HepG2 (cell line): ENCODE data around the gene MRPS11. TPM values are rescaled to one million over a fixed set of nuclear protein-coding genes. Genes with fewer than 3 reads are reported as not detected.

Experiments
- AHR ChIP-seq: IDR thresholded peaks from 2 replicates; pipeline ENCODE4 v1.6.1; 2018; ENCODE audit warnings: missing genetic modification reagents, missing compliant biosample characterization
- ATF3 ChIP-seq: sonication (generic); formaldehyde crosslinking; IDR thresholded peaks from 2 replicates; pipeline ENCODE4 v1.4.0; 2020; ENCODE audit warnings: missing genetic modification reagents
- CBX1 ChIP-seq: IDR thresholded peaks from one replicate; pipeline ENCODE4 v1.6.1; 2016; ENCODE audit warnings: antibody characterized with exemption, low read depth
- CC2D1A ChIP-seq: sonication (generic); formaldehyde crosslinking; IDR thresholded peaks from 2 replicates; pipeline ENCODE4 v1.8.1; 2023; ENCODE audit warnings: mild to moderate bottlenecking, missing genetic modification reagents
- FOSL2 ChIP-seq: sonication (generic); formaldehyde crosslinking; IDR thresholded peaks from 2 replicates; pipeline ENCODE4 v1.4.0; 2020; ENCODE audit warnings: missing genetic modification reagents
- MAX ChIP-seq: IDR thresholded peaks from 2 replicates; pipeline ENCODE4 v1.6.1; 2012; ENCODE audit warnings: inconsistent platforms
- MXD1 ChIP-seq: sonication (generic); formaldehyde crosslinking; IDR thresholded peaks from 2 replicates; pipeline ENCODE4 v1.4.0; 2020; ENCODE audit warnings: mild to moderate bottlenecking, missing genetic modification reagents
- NFE2 ChIP-seq: sonication (generic); formaldehyde crosslinking; IDR thresholded peaks from 2 replicates; pipeline ENCODE4 v1.4.0; 2020; ENCODE audit warnings: missing genetic modification reagents
- NR3C1 ChIP-seq: sonication (generic); formaldehyde crosslinking; IDR thresholded peaks from 2 replicates; pipeline ENCODE4 v1.4.0; 2020; ENCODE audit warnings: missing genetic modification reagents
- PAWR ChIP-seq: sonication (generic); formaldehyde crosslinking; IDR thresholded peaks from 2 replicates; pipeline ENCODE4 v1.4.0; 2020; ENCODE audit warnings: missing genetic modification reagents, mild to moderate bottlenecking, borderline replicate concordance
- PHF8 ChIP-seq: sonication (generic); formaldehyde crosslinking; IDR thresholded peaks from 2 replicates; pipeline ENCODE4 v1.5.0; 2020; ENCODE audit warnings: missing genetic modification reagents
- SNAPC5 ChIP-seq: sonication (generic); formaldehyde crosslinking; IDR thresholded peaks from 2 replicates; pipeline ENCODE4 v1.8.1; 2023; ENCODE audit warnings: mild to moderate bottlenecking, missing genetic modification reagents, borderline replicate concordance
- TAF15 ChIP-seq: fragments of 200-400 bp; formaldehyde crosslinking; IDR thresholded peaks from one replicate; pipeline ENCODE4 v1.6.1; 2018; ENCODE audit warnings: mild to moderate bottlenecking, low read depth, low read length; ENCODE audit not compliant: poor library complexity, severe bottlenecking
- ZBTB1 ChIP-seq: sonication (generic); formaldehyde crosslinking; IDR thresholded peaks from 2 replicates; pipeline ENCODE4 v1.4.0; 2020; ENCODE audit warnings: missing genetic modification reagents, borderline replicate concordance
- ZBTB20 ChIP-seq: sonication (generic); formaldehyde crosslinking; IDR thresholded peaks from 2 replicates; pipeline ENCODE4 v1.8.1; 2023; ENCODE audit warnings: missing genetic modification reagents, low read depth, mild to moderate bottlenecking, borderline replicate concordance
- ZBTB26 ChIP-seq: IDR thresholded peaks from 2 replicates; pipeline ENCODE4 v1.6.1; 2016; ENCODE audit warnings: missing compliant biosample characterization, missing genetic modification reagents, borderline replicate concordance
- ZNF10 ChIP-seq: sonication (generic); formaldehyde crosslinking; IDR thresholded peaks from 2 replicates; pipeline ENCODE4 v1.4.0; 2020; ENCODE audit warnings: mild to moderate bottlenecking, low read depth, missing genetic modification reagents, borderline replicate concordance
- ZNF121 ChIP-seq: sonication (generic); formaldehyde crosslinking; IDR thresholded peaks from 2 replicates; pipeline ENCODE4 v1.5.0; 2020; ENCODE audit warnings: mild to moderate bottlenecking, missing genetic modification reagents
- ZNF207 ChIP-seq: fragments of 450-650 bp; IDR thresholded peaks from 2 replicates; pipeline ENCODE4 v1.6.1; 2016; ENCODE audit warnings: antibody characterized with exemption, borderline replicate concordance
- ZNF3 ChIP-seq: IDR thresholded peaks from 2 replicates; pipeline ENCODE4 v1.7.0; 2017; ENCODE audit warnings: inconsistent platforms
- ZNF589 ChIP-seq: sonication (generic); formaldehyde crosslinking; conservative IDR thresholded peaks from 2 replicates; pipeline ENCODE4 v1.8.0; 2022; ENCODE audit warnings: mild to moderate bottlenecking, moderate library complexity, missing genetic modification reagents
- ZNF605 ChIP-seq: sonication (generic); formaldehyde crosslinking; IDR thresholded peaks from 2 replicates; pipeline ENCODE4 v1.8.0; 2022; ENCODE audit warnings: mild to moderate bottlenecking, missing genetic modification reagents
- ZNF644 ChIP-seq: IDR thresholded peaks from 2 replicates; pipeline ENCODE4 v1.6.1; 2016; ENCODE audit warnings: low read depth
- ZSCAN30 ChIP-seq: sonication (generic); formaldehyde crosslinking; IDR thresholded peaks from 2 replicates; pipeline ENCODE4 v1.5.0; 2020; ENCODE audit warnings: mild to moderate bottlenecking, missing genetic modification reagents
- polyA plus RNA-seq, 8 experiments: library from polyadenylated mRNA; depleted of rRNA in 3 of 8; stranded (reverse) in 7 of 8; unstranded in 1 of 8; fragments of >200 nt; fragmentation: Illumina TruSeq in 4 of 8; extraction: Trizol in 4 of 8; gene quantifications; 2 replicates each; pipeline versions ENCODE4 v1.2.1 to v1.2.3, GENCODE V29; 2011 to 2016; ENCODE audit warnings: low read depth in 4 of 8, missing spikeins in 1 of 8, mixed read lengths in 1 of 8; ENCODE audit not compliant: insufficient read depth in 1 of 8
- total RNA-seq, 5 experiments: library from RNA; depleted of rRNA; stranded (reverse); fragments of >200 nt; fragmentation: Illumina TruSeq; extraction: Trizol; gene quantifications; 2 replicates each; pipeline ENCODE4 v1.2.3, GENCODE V29; 2016; ENCODE audit warnings: low read depth in 1 of 5

Gene MRPS11
- total and polyA plus RNA-seq, 2 of the 13 experiments (the other 11 are each of a cell fraction or from before 2014, with no cell fraction given): 50.1 to 72.7 TPM

GRCh38 chr15:88465633-88466224 lies 1.8 kb upstream of the MRPS11 start (continued):
- TF ChIP-seq FOSL2 (CRISPR knock-in tag) (peak; percentile 100), MAX (peak; percentile 82), ZNF10 (no peak), CC2D1A (CRISPR knock-in tag) (0 out of 2 replicates have a peak, but pooled peaks have one; percentile 64), ATF3 (CRISPR knock-in tag) (peak; percentile 98), ZNF207 (no peak), ZNF644 (CRISPR knock-in tag) (peak; percentile 72; the same call in 1 of the 2 replicates), ZBTB26 (CRISPR knock-in tag) (no peak), NR3C1 (CRISPR knock-in tag) (no peak), ZNF605 (CRISPR knock-in tag) (no peak), ZNF121 (CRISPR knock-in tag) (no peak), PHF8 (0 out of 2 replicates have a peak, but pooled peaks have one; percentile 24), AHR (CRISPR knock-in tag) (no peak), CBX1 (no peak), NFE2 (CRISPR knock-in tag) (no peak), PAWR (CRISPR knock-in tag) (no peak), ZNF589 (CRISPR knock-in tag) (no peak), ZSCAN30 (CRISPR knock-in tag) (no peak), MXD1 (CRISPR knock-in tag) (no peak), ZBTB1 (no peak), ZNF3 (CRISPR knock-in tag) (no peak), TAF15 (no peak), SNAPC5 (CRISPR knock-in tag) (no peak), ZBTB20 (CRISPR knock-in tag) (peak; percentile 72; the same call in 1 of the 2 replicates)
